K562 (cell line): ENCODE results near the gene TLNRD1. TPM values are rescaled to one million over a fixed set of nuclear protein-coding genes. Genes with fewer than 3 reads are reported as not detected.
A peak's percentile ranks its signal among the peaks of the same experiment; 100 is the strongest.

Experiments used
- ARID1B ChIP-seq: fragments of 450-650 bp; IDR thresholded peaks from 2 replicates; pipeline ENCODE4 v1.6.1; 2016; ENCODE audit warnings: antibody characterized with exemption, mild to moderate bottlenecking, inconsistent platforms
- COPS2 ChIP-seq: fragments of 450-650 bp; conservative IDR thresholded peaks from 2 replicates; pipeline ENCODE4 v1.6.1; 2016; ENCODE audit warnings: mild to moderate bottlenecking, moderate library complexity
- CREM ChIP-seq: IDR thresholded peaks from 2 replicates; pipeline ENCODE4 v1.6.1; 2014; ENCODE audit warnings: antibody characterized with exemption, low read depth
- FOXA3 ChIP-seq, 2 experiments: fragments of 450-650 bp in 1 of 2; sonication (generic) in 1 of 2; formaldehyde crosslinking; IDR thresholded peaks in 1 of 2; conservative IDR thresholded peaks in 1 of 2; 2 replicates each; pipeline versions ENCODE4 v1.4.0 to v1.8.0; 2020 to 2022; ENCODE audit warnings: mild to moderate bottlenecking in 2 of 2, missing genetic modification reagents in 1 of 2
- MCM3 ChIP-seq: fragments of 450-650 bp; IDR thresholded peaks from 2 replicates; pipeline ENCODE4 v1.6.1; 2016
- MGA ChIP-seq: fragments of 450-650 bp; IDR thresholded peaks from 2 replicates; pipeline ENCODE4 v1.6.1; 2016; ENCODE audit warnings: mild to moderate bottlenecking, moderate library complexity
- SRSF1 ChIP-seq: fragments of 200-400 bp; formaldehyde crosslinking; IDR thresholded peaks from 2 replicates; pipeline ENCODE4 v1.6.1; 2017; ENCODE audit warnings: mild to moderate bottlenecking, low read depth, low read length, moderate library complexity
- USF1 ChIP-seq: sonication (generic); formaldehyde crosslinking; IDR thresholded peaks from 2 replicates; pipeline ENCODE4 v1.9.0; 2022; ENCODE audit warnings: mild to moderate bottlenecking, missing genetic modification reagents
- ZFP91 ChIP-seq: sonication (generic); formaldehyde crosslinking; IDR thresholded peaks from 2 replicates; pipeline ENCODE4 v1.8.0; 2022; ENCODE audit warnings: mild to moderate bottlenecking, missing genetic modification reagents
- ZNF398 ChIP-seq: fragments of 250-450 bp; sonication (Bioruptor Pico); IDR thresholded peaks from 2 replicates; pipeline ENCODE4 v1.8.0; 2021; ENCODE audit warnings: moderate library complexity, mild to moderate bottlenecking, inconsistent platforms
- ZNF436 ChIP-seq: fragments of 250-450, 450-650 bp; sonication (Bioruptor Pico); formaldehyde crosslinking; IDR thresholded peaks from 2 replicates; pipeline ENCODE4 v1.7.0; 2020; ENCODE audit warnings: mild to moderate bottlenecking
- polyA plus RNA-seq, 8 experiments: library from polyadenylated mRNA; depleted of rRNA in 4 of 8; stranded (reverse) in 5 of 8; unstranded in 3 of 8; fragments of >200 nt; fragmentation: Nextera tagmentation in 2 of 8; fragmentation: Illumina TruSeq in 1 of 8; extraction: Ambion mirVana in 2 of 8; extraction: Trizol in 1 of 8; gene quantifications; 2 replicates each; pipeline versions ENCODE4 v1.2.1 to v1.2.3, GENCODE V29; 2011 to 2014; ENCODE audit warnings: inconsistent platforms in 1 of 8, missing spikeins in 1 of 8
- total RNA-seq, 7 experiments: library from RNA; depleted of rRNA in 6 of 7; stranded (reverse); fragments of >200 nt in 6 of 7; fragmentation: Illumina TruSeq in 2 of 7; extraction: Trizol in 2 of 7; gene quantifications; 2 replicates each; pipeline versions ENCODE4 v1.2.1 to v1.2.3, GENCODE V29; 2011 to 2021; ENCODE audit warnings: low replicate concordance in 1 of 7

The TLNRD1 gene
- total and polyA plus RNA-seq, 9 of the 15 experiments (the other 6 are each of a cell fraction or from before 2014, with no cell fraction given) = 1.1 to 33.1 (median 5.7) TPM

- TF ChIP-seq ZFP91 (CRISPR knock-in tag) (no peak), ZNF398 (CRISPR knock-in tag) (no peak), SRSF1 (no peak), MGA (no peak), USF1 (no peak), ARID1B (peak; percentile 66), CREM (no peak), ZNF436 (CRISPR knock-in tag) (no peak), MCM3 (no peak), FOXA3 (CRISPR knock-in tag; conservative IDR thresholded peaks at IDR 0.05 in 1 of 2, IDR thresholded peaks at IDR 0.05 in 1 of 2) (peak in 1 of 2 experiments; percentile 75; a peak in 1 of 4 replicates), COPS2 (no peak)
These were observed 46.6 kb upstream of the TLNRD1 start (continued) for GRCh38 chr15:80953953-80954778.
